HepG2 (cell line): ENCODE measurements around the gene VWCE. TPM values are rescaled to one million over a fixed set of nuclear protein-coding genes. Genes with fewer than 3 reads are reported as not detected.

Experiments used
- ATF1 ChIP-seq: IDR thresholded peaks from 2 replicates; pipeline ENCODE4 v1.6.1; 2016; ENCODE audit warnings: mild to moderate bottlenecking, control low read depth
- IRF1 ChIP-seq: sonication (generic); formaldehyde crosslinking; IDR thresholded peaks from 2 replicates; pipeline ENCODE4 v1.4.0; 2020; ENCODE audit warnings: low read depth, mild to moderate bottlenecking, missing genetic modification reagents
- MED8 ChIP-seq: sonication (generic); formaldehyde crosslinking; IDR thresholded peaks from 2 replicates; pipeline ENCODE4 v1.8.1; 2023; ENCODE audit warnings: mild to moderate bottlenecking, missing genetic modification reagents; ENCODE audit not compliant: insufficient replicate concordance
- MLLT10 ChIP-seq: sonication (generic); formaldehyde crosslinking; IDR thresholded peaks from 2 replicates; pipeline ENCODE4 v1.4.0; 2020; ENCODE audit warnings: missing genetic modification reagents
- RFXANK ChIP-seq: IDR thresholded peaks from 2 replicates; pipeline ENCODE4 v1.6.1; 2016
- SIX1 ChIP-seq: sonication (generic); formaldehyde crosslinking; IDR thresholded peaks from 2 replicates; pipeline ENCODE4 v1.4.0; 2020; ENCODE audit warnings: missing genetic modification reagents, borderline replicate concordance
- ZEB1 ChIP-seq: IDR thresholded peaks from 2 replicates; pipeline ENCODE4 v1.6.1; 2012; ENCODE audit warnings: mild to moderate bottlenecking, low read depth, inconsistent platforms; ENCODE audit not compliant: insufficient replicate concordance
- ZFP41 ChIP-seq: sonication (generic); formaldehyde crosslinking; IDR thresholded peaks from 2 replicates; pipeline ENCODE4 v1.4.0; 2020; ENCODE audit warnings: mild to moderate bottlenecking, missing genetic modification reagents, borderline replicate concordance
- ZFYVE20 ChIP-seq: sonication (generic); formaldehyde crosslinking; IDR thresholded peaks from 2 replicates; pipeline ENCODE4 v1.8.0; 2023; ENCODE audit warnings: low read depth, mild to moderate bottlenecking, moderate library complexity, missing genetic modification reagents, borderline replicate concordance
- ZNF10 ChIP-seq: sonication (generic); formaldehyde crosslinking; IDR thresholded peaks from 2 replicates; pipeline ENCODE4 v1.4.0; 2020; ENCODE audit warnings: mild to moderate bottlenecking, low read depth, missing genetic modification reagents, borderline replicate concordance
- ZNF205 ChIP-seq: IDR thresholded peaks from 2 replicates; pipeline ENCODE4 v1.6.1; 2018; ENCODE audit warnings: missing biosample characterization, missing genetic modification reagents
- ZNF292 ChIP-seq: sonication (generic); formaldehyde crosslinking; IDR thresholded peaks from 2 replicates; pipeline ENCODE4 v1.8.1; 2022; ENCODE audit warnings: mild to moderate bottlenecking, low read depth, missing genetic modification reagents, borderline replicate concordance
- ZNF44 ChIP-seq: sonication (generic); formaldehyde crosslinking; IDR thresholded peaks from 2 replicates; pipeline ENCODE4 v1.5.1; 2020; ENCODE audit warnings: mild to moderate bottlenecking, missing genetic modification reagents
- ZNF543 ChIP-seq: sonication (generic); formaldehyde crosslinking; IDR thresholded peaks from 2 replicates; pipeline ENCODE4 v1.4.0; 2020; ENCODE audit warnings: mild to moderate bottlenecking, missing genetic modification reagents
- ZNF576 ChIP-seq: sonication (generic); formaldehyde crosslinking; IDR thresholded peaks from 2 replicates; pipeline ENCODE4 v1.4.0; 2020; ENCODE audit warnings: mild to moderate bottlenecking, missing genetic modification reagents
- ZNF879 ChIP-seq: sonication (generic); formaldehyde crosslinking; IDR thresholded peaks from 2 replicates; pipeline ENCODE4 v1.8.1; 2023; ENCODE audit warnings: missing genetic modification reagents
- ZSCAN31 ChIP-seq: sonication (generic); formaldehyde crosslinking; IDR thresholded peaks from 2 replicates; pipeline ENCODE4 v1.5.0; 2020; ENCODE audit warnings: low read depth, mild to moderate bottlenecking, missing genetic modification reagents
- polyA plus RNA-seq, 8 experiments: library from polyadenylated mRNA; depleted of rRNA in 3 of 8; stranded (reverse) in 7 of 8; unstranded in 1 of 8; fragments of >200 nt; fragmentation: Illumina TruSeq in 4 of 8; extraction: Trizol in 4 of 8; gene quantifications; 2 replicates each; pipeline versions ENCODE4 v1.2.1 to v1.2.3, GENCODE V29; 2011 to 2016; ENCODE audit warnings: low read depth in 4 of 8, missing spikeins in 1 of 8, mixed read lengths in 1 of 8; ENCODE audit not compliant: insufficient read depth in 1 of 8
- total RNA-seq, 5 experiments: library from RNA; depleted of rRNA; stranded (reverse); fragments of >200 nt; fragmentation: Illumina TruSeq; extraction: Trizol; gene quantifications; 2 replicates each; pipeline ENCODE4 v1.2.3, GENCODE V29; 2016; ENCODE audit warnings: low read depth in 1 of 5
- TF ChIP-seq, protein P1 (sequence below): sonication (generic); formaldehyde crosslinking; IDR thresholded peaks from 2 replicates; pipeline ENCODE4 v1.5.0; 2020; ENCODE audit warnings: mild to moderate bottlenecking, missing genetic modification reagents
- TF ChIP-seq, protein P2 (sequence below): sonication (generic); formaldehyde crosslinking; IDR thresholded peaks from 2 replicates; pipeline ENCODE4 v1.8.1; 2023; ENCODE audit warnings: missing genetic modification reagents, mild to moderate bottlenecking, borderline replicate concordance
- TF ChIP-seq, protein P3 (sequence below): sonication (generic); formaldehyde crosslinking; IDR thresholded peaks from 2 replicates; pipeline ENCODE4 v1.4.0; 2020; ENCODE audit warnings: mild to moderate bottlenecking, missing genetic modification reagents

VWCE gene
- total and polyA plus RNA-seq, 2 of the 13 experiments (the other 11 are each of a cell fraction or from before 2014, with no cell fraction given), result 27.6 to 58.3 TPM

GRCh38 chr11:61336171-61336935 is 41.2 kb upstream of the VWCE start (continued):
- TF ChIP-seq, protein P1, sequence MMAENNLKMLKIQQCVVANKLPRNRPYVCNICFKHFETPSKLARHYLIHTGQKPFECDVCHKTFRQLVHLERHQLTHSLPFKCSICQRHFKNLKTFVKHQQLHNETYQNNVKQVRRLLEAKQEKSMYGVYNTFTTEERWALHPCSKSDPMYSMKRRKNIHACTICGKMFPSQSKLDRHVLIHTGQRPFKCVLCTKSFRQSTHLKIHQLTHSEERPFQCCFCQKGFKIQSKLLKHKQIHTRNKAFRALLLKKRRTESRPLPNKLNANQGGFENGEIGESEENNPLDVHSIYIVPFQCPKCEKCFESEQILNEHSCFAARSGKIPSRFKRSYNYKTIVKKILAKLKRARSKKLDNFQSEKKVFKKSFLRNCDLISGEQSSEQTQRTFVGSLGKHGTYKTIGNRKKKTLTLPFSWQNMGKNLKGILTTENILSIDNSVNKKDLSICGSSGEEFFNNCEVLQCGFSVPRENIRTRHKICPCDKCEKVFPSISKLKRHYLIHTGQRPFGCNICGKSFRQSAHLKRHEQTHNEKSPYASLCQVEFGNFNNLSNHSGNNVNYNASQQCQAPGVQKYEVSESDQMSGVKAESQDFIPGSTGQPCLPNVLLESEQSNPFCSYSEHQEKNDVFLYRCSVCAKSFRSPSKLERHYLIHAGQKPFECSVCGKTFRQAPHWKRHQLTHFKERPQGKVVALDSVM (CRISPR knock-in tag), result no peak
- TF ChIP-seq ZNF292 (CRISPR knock-in tag) (no peak), IRF1 (no peak), ATF1 (CRISPR knock-in tag) (no peak), ZSCAN31 (CRISPR knock-in tag) (0 out of 2 replicates have a peak, but pooled peaks have one; percentile 60), ZNF879 (CRISPR knock-in tag) (no peak), ZNF543 (CRISPR knock-in tag) (no peak), MED8 (no peak), MLLT10 (CRISPR knock-in tag) (no peak), SIX1 (CRISPR knock-in tag) (no peak), ZFYVE20 (CRISPR knock-in tag) (no peak), ZEB1 (no peak), ZFP41 (CRISPR knock-in tag) (no peak), ZNF205 (CRISPR knock-in tag) (no peak), ZNF10 (no peak), ZNF576 (no peak), ZNF44 (CRISPR knock-in tag) (no peak), RFXANK (CRISPR knock-in tag) (no peak)
- TF ChIP-seq, protein P2, sequence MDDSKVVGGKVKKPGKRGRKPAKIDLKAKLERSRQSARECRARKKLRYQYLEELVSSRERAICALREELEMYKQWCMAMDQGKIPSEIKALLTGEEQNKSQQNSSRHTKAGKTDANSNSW (CRISPR knock-in tag), result no peak
- TF ChIP-seq, protein P3, sequence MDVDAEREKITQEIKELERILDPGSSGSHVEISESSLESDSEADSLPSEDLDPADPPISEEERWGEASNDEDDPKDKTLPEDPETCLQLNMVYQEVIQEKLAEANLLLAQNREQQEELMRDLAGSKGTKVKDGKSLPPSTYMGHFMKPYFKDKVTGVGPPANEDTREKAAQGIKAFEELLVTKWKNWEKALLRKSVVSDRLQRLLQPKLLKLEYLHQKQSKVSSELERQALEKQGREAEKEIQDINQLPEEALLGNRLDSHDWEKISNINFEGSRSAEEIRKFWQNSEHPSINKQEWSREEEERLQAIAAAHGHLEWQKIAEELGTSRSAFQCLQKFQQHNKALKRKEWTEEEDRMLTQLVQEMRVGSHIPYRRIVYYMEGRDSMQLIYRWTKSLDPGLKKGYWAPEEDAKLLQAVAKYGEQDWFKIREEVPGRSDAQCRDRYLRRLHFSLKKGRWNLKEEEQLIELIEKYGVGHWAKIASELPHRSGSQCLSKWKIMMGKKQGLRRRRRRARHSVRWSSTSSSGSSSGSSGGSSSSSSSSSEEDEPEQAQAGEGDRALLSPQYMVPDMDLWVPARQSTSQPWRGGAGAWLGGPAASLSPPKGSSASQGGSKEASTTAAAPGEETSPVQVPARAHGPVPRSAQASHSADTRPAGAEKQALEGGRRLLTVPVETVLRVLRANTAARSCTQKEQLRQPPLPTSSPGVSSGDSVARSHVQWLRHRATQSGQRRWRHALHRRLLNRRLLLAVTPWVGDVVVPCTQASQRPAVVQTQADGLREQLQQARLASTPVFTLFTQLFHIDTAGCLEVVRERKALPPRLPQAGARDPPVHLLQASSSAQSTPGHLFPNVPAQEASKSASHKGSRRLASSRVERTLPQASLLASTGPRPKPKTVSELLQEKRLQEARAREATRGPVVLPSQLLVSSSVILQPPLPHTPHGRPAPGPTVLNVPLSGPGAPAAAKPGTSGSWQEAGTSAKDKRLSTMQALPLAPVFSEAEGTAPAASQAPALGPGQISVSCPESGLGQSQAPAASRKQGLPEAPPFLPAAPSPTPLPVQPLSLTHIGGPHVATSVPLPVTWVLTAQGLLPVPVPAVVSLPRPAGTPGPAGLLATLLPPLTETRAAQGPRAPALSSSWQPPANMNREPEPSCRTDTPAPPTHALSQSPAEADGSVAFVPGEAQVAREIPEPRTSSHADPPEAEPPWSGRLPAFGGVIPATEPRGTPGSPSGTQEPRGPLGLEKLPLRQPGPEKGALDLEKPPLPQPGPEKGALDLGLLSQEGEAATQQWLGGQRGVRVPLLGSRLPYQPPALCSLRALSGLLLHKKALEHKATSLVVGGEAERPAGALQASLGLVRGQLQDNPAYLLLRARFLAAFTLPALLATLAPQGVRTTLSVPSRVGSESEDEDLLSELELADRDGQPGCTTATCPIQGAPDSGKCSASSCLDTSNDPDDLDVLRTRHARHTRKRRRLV (CRISPR knock-in tag), result no peak
